ENCODE results near the gene AKT3.

DNA sequence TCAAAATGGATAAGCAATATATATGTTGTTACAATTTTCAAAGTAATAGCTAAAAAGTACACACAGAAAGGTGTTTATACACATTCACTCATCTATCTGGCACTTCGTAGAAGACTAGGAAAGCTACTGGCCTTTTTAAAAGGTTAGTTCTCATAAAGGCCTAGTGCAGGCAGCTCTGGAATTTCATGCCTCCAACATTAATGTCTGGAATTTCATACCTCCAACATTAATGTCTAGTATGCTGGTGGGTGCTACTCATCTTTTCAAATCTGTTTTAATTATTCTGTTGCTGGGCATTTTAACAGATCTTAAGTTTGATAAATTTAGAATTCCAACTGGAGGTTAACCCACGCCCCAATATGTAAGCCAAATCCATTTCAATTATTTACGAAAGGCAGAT is 124.2 kb downstream of the AKT3 start:
- TF ChIP-seq CTCF (IDR thresholded peaks at IDR 0.05) (no peak), POLR2A (IDR thresholded peaks at IDR 0.05) (no peak)

Data from esophagus squamous epithelium (tissue), 4 donors.